KMS-11 (cell line): ENCODE data around the gene TNFAIP8.

Source experiments
- H2AFZ ChIP-seq: fragments of 200-600 bp; sonication (generic); 2 replicates; pipeline ENCODE4 v1.6.1; 2016; ENCODE audit warnings: antibody characterized with exemption, mixed run types, low read depth
- H3K27ac ChIP-seq: fragments of 200-600 bp; sonication (generic); 2 replicates; pipeline ENCODE4 v1.6.1; 2016; ENCODE audit warnings: mild to moderate bottlenecking, mixed run types
- H3K27me3 ChIP-seq: fragments of 200-600 bp; sonication (generic); 2 replicates; pipeline ENCODE4 v1.6.1; 2017; ENCODE audit warnings: mild to moderate bottlenecking, low read depth, mixed run types, moderate library complexity; ENCODE audit not compliant: insufficient read depth
- H3K36me3 ChIP-seq: fragments of 200-600 bp; sonication (generic); 2 replicates; pipeline ENCODE4 v1.6.1; 2017; ENCODE audit warnings: mild to moderate bottlenecking, mixed run types; ENCODE audit not compliant: insufficient read depth
- H3K4me1 ChIP-seq: fragments of 200-600 bp; sonication (generic); 2 replicates; pipeline ENCODE4 v1.6.1; 2016; ENCODE audit warnings: mild to moderate bottlenecking, low read depth, mixed run types; ENCODE audit not compliant: poor library complexity, severe bottlenecking
- H3K4me2 ChIP-seq: fragments of 200-600 bp; sonication (generic); 2 replicates; pipeline ENCODE4 v1.7.0; 2016; ENCODE audit warnings: mild to moderate bottlenecking, mixed run types
- H3K4me3 ChIP-seq: fragments of 200-600 bp; sonication (generic); IDR thresholded peaks from 2 replicates; pipeline ENCODE4 v1.6.1; 2017; ENCODE audit warnings: low read depth, low read length, mixed read lengths; ENCODE audit not compliant: insufficient read depth
- H3K79me2 ChIP-seq: fragments of 200-600 bp; sonication (generic); 2 replicates; pipeline ENCODE4 v1.6.1; 2016; ENCODE audit warnings: low read depth, mixed run types; ENCODE audit not compliant: insufficient read depth
- H3K9ac ChIP-seq: fragments of 200-600 bp; sonication (generic); 2 replicates; pipeline ENCODE4 v1.6.1; 2016; ENCODE audit warnings: mild to moderate bottlenecking, mixed run types
- H4K20me1 ChIP-seq: fragments of 200-600 bp; sonication (generic); 2 replicates; pipeline ENCODE4 v1.6.1; 2016; ENCODE audit warnings: mild to moderate bottlenecking, mixed run types; ENCODE audit not compliant: insufficient read depth
- CTCF ChIP-seq: fragments of 200-600 bp; sonication (generic); conservative IDR thresholded peaks from 2 replicates; pipeline ENCODE4 v1.6.1; 2017; ENCODE audit warnings: low read depth, mild to moderate bottlenecking, antibody characterized with exemption, low read length, moderate library complexity, mixed read lengths

The TNFAIP8 gene

DNA sequence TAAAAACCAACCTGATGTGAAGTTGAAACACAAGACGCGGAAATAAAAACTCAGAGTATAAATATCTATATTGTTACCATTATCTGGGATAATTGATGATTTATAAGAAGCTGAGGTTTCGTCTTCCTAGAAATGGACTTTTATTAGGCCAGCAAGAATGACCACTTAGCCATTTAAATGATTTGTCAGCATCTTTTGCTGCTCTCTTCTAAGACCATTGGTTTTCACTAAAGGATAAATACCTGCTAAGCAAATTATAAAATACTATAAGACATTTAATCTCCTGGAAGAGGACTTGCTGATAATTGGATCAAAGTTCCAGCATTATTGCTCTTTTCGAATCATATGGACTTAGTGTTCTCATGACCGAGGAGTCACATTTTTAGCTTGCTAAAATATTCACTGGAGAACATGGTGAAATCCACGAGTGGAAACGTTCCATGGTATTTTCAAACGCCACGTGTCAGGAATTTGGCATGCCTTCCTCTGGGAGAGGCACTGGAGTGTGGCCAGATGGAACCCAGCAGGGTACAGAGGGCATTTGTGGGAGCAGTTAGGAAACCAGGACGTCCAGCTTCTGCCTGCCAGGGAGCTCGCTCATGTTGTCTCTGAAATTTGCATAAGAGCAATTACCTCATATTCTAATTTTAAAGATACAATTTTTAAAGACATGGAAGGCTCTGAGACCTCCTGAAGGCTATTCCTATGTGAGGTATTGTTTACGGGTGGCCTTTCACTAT lies 43.1 kb downstream of the TNFAIP8 start:
- H3K79me2 ChIP-seq, result no peaks in the 10 kb centered on the region
- no peak overlapping the region for H3K9ac ChIP-seq
- no peaks in the 10 kb centered on the region for H3K36me3 ChIP-seq
- peaks cover 13% of the 10 kb centered on the region for H3K4me1 ChIP-seq
- no peak overlapping the region for H3K27ac ChIP-seq
- no peak overlapping the region for H2AFZ ChIP-seq
- no peaks in the 10 kb centered on the region for H3K27me3 ChIP-seq
- no peaks in the 10 kb centered on the region for H4K20me1 ChIP-seq
- TF ChIP-seq CTCF, result no peak
- H3K4me2 ChIP-seq, result no peak overlapping the region
- H3K4me3 ChIP-seq, result no peak overlapping the region

DNA sequence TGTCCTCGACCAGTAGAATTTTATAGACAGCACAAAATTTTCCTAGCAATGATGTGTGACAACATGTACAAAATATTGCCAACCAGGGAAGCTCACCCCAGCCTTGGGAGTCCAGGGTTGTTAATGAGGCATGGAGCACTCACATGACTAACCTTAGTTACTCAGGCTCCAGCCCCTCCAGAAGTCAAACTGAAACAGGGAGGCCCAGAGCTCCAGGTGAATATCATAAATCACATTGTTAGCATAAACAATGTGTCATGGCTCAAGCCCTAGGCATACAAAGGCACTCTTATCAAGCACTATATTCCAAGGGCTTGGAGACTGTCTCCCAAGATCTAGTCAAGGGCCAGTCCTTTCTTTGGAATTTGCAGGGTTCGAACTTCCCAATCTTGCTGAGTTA lies 44.4 kb downstream of the TNFAIP8 start:
- Histone ChIP-seq H3K9ac (no peak overlapping the region), H3K27me3 (no peaks in the 10 kb centered on the region), H2AFZ (no peak overlapping the region), H4K20me1 (no peaks in the 10 kb centered on the region), H3K27ac (no peak overlapping the region), H3K4me2 (no peak overlapping the region), H3K79me2 (no peaks in the 10 kb centered on the region), H3K4me3 (no peak overlapping the region), H3K4me1 (peaks cover 13% of the 10 kb centered on the region), H3K36me3 (no peaks in the 10 kb centered on the region)
- TF ChIP-seq CTCF, result no peak

- Histone ChIP-seq H3K9ac (no peak overlapping the region), H3K27me3 (no peaks in the 10 kb centered on the region), H2AFZ (no peak overlapping the region), H3K4me1 (peaks cover 11% of the 10 kb centered on the region), H3K36me3 (no peaks in the 10 kb centered on the region), H3K27ac (no peak overlapping the region), H3K79me2 (no peaks in the 10 kb centered on the region), H3K4me3 (no peak overlapping the region), H3K4me2 (no peak overlapping the region), H4K20me1 (no peaks in the 10 kb centered on the region)
- no peak for TF ChIP-seq CTCF
These were observed 46.3 kb downstream of the TNFAIP8 start for GRCh38 chr5:119402081-119402480.

DNA sequence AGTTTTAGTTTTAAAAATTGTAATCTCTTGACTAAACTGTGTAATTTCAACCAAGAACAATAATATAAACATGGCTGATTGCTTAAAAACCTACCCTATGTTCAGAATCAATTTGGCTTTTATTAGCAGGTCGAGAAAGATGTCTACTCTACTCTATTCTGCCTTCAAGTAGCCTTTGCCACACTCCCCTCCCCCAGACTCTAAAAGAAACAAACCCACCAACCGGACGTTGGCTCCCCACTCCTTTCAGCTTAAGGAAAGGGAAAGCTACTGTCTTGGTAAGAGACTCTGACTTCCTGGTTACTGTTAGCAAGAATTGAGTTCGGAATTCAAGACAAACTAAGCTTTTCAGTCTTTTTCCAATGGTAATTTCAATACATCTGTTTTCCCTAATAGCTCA lies 46.7 kb downstream of the TNFAIP8 start:
- Histone ChIP-seq H3K9ac (no peak overlapping the region), H4K20me1 (no peaks in the 10 kb centered on the region), H3K36me3 (no peaks in the 10 kb centered on the region), H3K4me3 (no peak overlapping the region), H3K4me2 (no peak overlapping the region), H3K27ac (no peak overlapping the region), H3K27me3 (no peaks in the 10 kb centered on the region), H3K4me1 (peaks cover 6% of the 10 kb centered on the region), H2AFZ (no peak overlapping the region), H3K79me2 (no peaks in the 10 kb centered on the region)
- no peak for TF ChIP-seq CTCF
